Measurements from ENCODE around the gene ANO6. TPM values are rescaled to one million over a fixed set of nuclear protein-coding genes. Genes with fewer than 3 reads are reported as not detected.

The ANO6 gene
- total RNA-seq, 3 donors from 2014 or later, result 71.8 to 141 (median 76.5) TPM

- H3K4me3 ChIP-seq, result no peak overlapping the region
- no peaks in the 10 kb centered on the region for H3K9me3 ChIP-seq
- no peaks in the 10 kb centered on the region for H3K27me3 ChIP-seq
- intact Hi-C loops (cut with DNase I; ENCODE audit: low total_unique reads), result no loop called here
- H3K36me3 ChIP-seq, result no peaks in the 10 kb centered on the region
- no peaks in the 10 kb centered on the region for H3K4me1 ChIP-seq
- H3K27ac ChIP-seq, result no peak overlapping the region
- DNase-seq (ENCODE audit: low spot score in 2 of 2), result no peak
- TF ChIP-seq CTCF (IDR thresholded peaks at IDR 0.05), result no peak
- no peak for TF ChIP-seq POLR2A (IDR thresholded peaks at IDR 0.05)
- TF ChIP-seq POLR2AphosphoS5 (IDR thresholded peaks at IDR 0.05), result no peak
Measured at GRCh38 chr12:45415393-45415817, 199.5 kb downstream of the ANO6 start.

GRCh38 chr12:45416126-45416525 lies 200.2 kb downstream of the ANO6 start:
- Histone ChIP-seq H3K27me3 (no peaks in the 10 kb centered on the region), H3K27ac (no peak overlapping the region), H3K36me3 (no peaks in the 10 kb centered on the region), H3K4me3 (no peak overlapping the region), H3K9me3 (no peaks in the 10 kb centered on the region), H3K4me1 (no peaks in the 10 kb centered on the region)
- no peak for DNase-seq (ENCODE audit: low spot score in 2 of 2)
- intact Hi-C loops (cut with DNase I; ENCODE audit: low total_unique reads), result no loop called here
- TF ChIP-seq CTCF (IDR thresholded peaks at IDR 0.05) (no peak), POLR2A (IDR thresholded peaks at IDR 0.05) (no peak), POLR2AphosphoS5 (IDR thresholded peaks at IDR 0.05) (no peak)

- Histone ChIP-seq H3K27me3 (no peaks in the 10 kb centered on the region), H3K36me3 (no peaks in the 10 kb centered on the region), H3K9me3 (no peaks in the 10 kb centered on the region), H3K4me3 (no peak overlapping the region), H3K27ac (no peak overlapping the region), H3K4me1 (no peaks in the 10 kb centered on the region)
- DNase-seq (ENCODE audit: low spot score in 2 of 2), result no peak
- TF ChIP-seq POLR2AphosphoS5 (IDR thresholded peaks at IDR 0.05), result no peak
- TF ChIP-seq CTCF (IDR thresholded peaks at IDR 0.05), result no peak
- TF ChIP-seq POLR2A (IDR thresholded peaks at IDR 0.05), result no peak
- intact Hi-C loops (cut with DNase I; ENCODE audit: low total_unique reads), result no loop called here
Measured at GRCh38 chr12:45418520-45418919, 202.6 kb downstream of the ANO6 start.

- no peaks in the 10 kb centered on the region for H3K36me3 ChIP-seq
- DNase-seq (ENCODE audit: low spot score in 2 of 2), result no peak
- H3K27me3 ChIP-seq, result no peaks in the 10 kb centered on the region
- no peak overlapping the region for H3K27ac ChIP-seq
- intact Hi-C loops (cut with DNase I; ENCODE audit: low total_unique reads), result no loop called here
- no peaks in the 10 kb centered on the region for H3K9me3 ChIP-seq
- no peaks in the 10 kb centered on the region for H3K4me1 ChIP-seq
- no peak overlapping the region for H3K4me3 ChIP-seq
- TF ChIP-seq CTCF (IDR thresholded peaks at IDR 0.05) (no peak), POLR2A (IDR thresholded peaks at IDR 0.05) (no peak), POLR2AphosphoS5 (IDR thresholded peaks at IDR 0.05) (no peak)
Measured at GRCh38 chr12:45419317-45419814, 203.5 kb downstream of the ANO6 start.

GRCh38 chr12:45421736-45422135 lies 205.8 kb downstream of the ANO6 start:
- no peak overlapping the region for H3K27ac ChIP-seq
- H3K36me3 ChIP-seq, result no peaks in the 10 kb centered on the region
- H3K9me3 ChIP-seq, result no peaks in the 10 kb centered on the region
- intact Hi-C loops (cut with DNase I; ENCODE audit: low total_unique reads), result no loop called here
- H3K4me3 ChIP-seq, result no peak overlapping the region
- TF ChIP-seq CTCF (IDR thresholded peaks at IDR 0.05) (no peak), POLR2A (IDR thresholded peaks at IDR 0.05) (no peak), POLR2AphosphoS5 (IDR thresholded peaks at IDR 0.05) (no peak)
- H3K4me1 ChIP-seq, result no peaks in the 10 kb centered on the region
- no peaks in the 10 kb centered on the region for H3K27me3 ChIP-seq
- DNase-seq (ENCODE audit: low spot score in 2 of 2), result no peak

Data from breast epithelium (tissue), 4 donors.